Neural cell (in vitro differentiated cells): ENCODE measurements around the gene CEP85. TPM values are rescaled to one million over a fixed set of nuclear protein-coding genes. Genes with fewer than 3 reads are reported as not detected.

Experiments
- H2AFZ ChIP-seq: fragments of 200-600, 300-800 bp; sonication (generic), shearing (Covaris generic); 2 replicates; pipeline ENCODE4 v1.6.0; 2014; ENCODE audit warnings: low read depth, mild to moderate bottlenecking, antibody characterized with exemption, low read length, moderate library complexity
- H3F3A ChIP-seq: fragments of 200-600 bp; shearing (Covaris generic); 2 replicates; pipeline ENCODE4 v1.6.1; 2016; ENCODE audit warnings: mild to moderate bottlenecking, moderate library complexity, mixed read lengths, antibody characterized with exemption, low read length; ENCODE audit not compliant: insufficient read depth, poor library complexity, severe bottlenecking
- H3K27ac ChIP-seq: fragments of 200-600, 300-800 bp; sonication (generic), shearing (Covaris generic); 2 replicates; pipeline ENCODE4 v1.5.1; 2014; ENCODE audit warnings: mild to moderate bottlenecking, low read length, moderate library complexity
- H3K27me3 ChIP-seq: fragments of 300-800, 200-600 bp; sonication (generic), shearing (Covaris generic); 2 replicates; pipeline ENCODE4 v1.6.0; 2014; ENCODE audit warnings: mild to moderate bottlenecking, low read depth, low read length, moderate library complexity; ENCODE audit not compliant: insufficient read depth
- H3K36me3 ChIP-seq: fragments of 300-800, 200-600 bp; sonication (generic), shearing (Covaris generic); 2 replicates; pipeline ENCODE4 v1.5.1; 2014; ENCODE audit warnings: mild to moderate bottlenecking, antibody characterized with exemption, low read length, moderate library complexity; ENCODE audit not compliant: insufficient read depth
- H3K4me2 ChIP-seq: fragments of 300-800, 200-600 bp; sonication (generic), shearing (Covaris generic); 2 replicates; pipeline ENCODE4 v1.6.0; 2014; ENCODE audit warnings: mild to moderate bottlenecking, low read length
- H3K4me3 ChIP-seq: fragments of 300-800, 200-600 bp; sonication (generic), shearing (Covaris generic); 2 replicates; pipeline ENCODE4 v1.5.1; 2014; ENCODE audit warnings: mild to moderate bottlenecking, low read length, moderate library complexity
- H3K79me2 ChIP-seq: fragments of 200-600 bp; shearing (Covaris generic); replicated peaks from 2 replicates; pipeline ENCODE4 v1.6.0; 2014; ENCODE audit warnings: mild to moderate bottlenecking, low read length, moderate library complexity; ENCODE audit not compliant: insufficient read depth
- H3K9ac ChIP-seq: fragments of 300-800, 200-600 bp; sonication (generic), shearing (Covaris generic); 2 replicates; pipeline ENCODE4 v1.6.1; 2016; ENCODE audit warnings: mild to moderate bottlenecking, low read length, mixed read lengths
- H3K9me2 ChIP-seq: fragments of 200-600 bp; shearing (Covaris generic); 2 replicates; pipeline ENCODE4 v1.6.1; 2016; ENCODE audit warnings: mild to moderate bottlenecking, low read length, mixed read lengths; ENCODE audit not compliant: insufficient read depth
- H3K9me3 ChIP-seq: fragments of 200-600, 300-800 bp; sonication (generic), shearing (Covaris generic); 2 replicates; pipeline ENCODE4 v1.6.1; 2016; ENCODE audit warnings: mild to moderate bottlenecking, mixed run types, low read length, moderate library complexity, mixed read lengths
- H4K20me1 ChIP-seq: fragments of 200-600 bp; shearing (Covaris generic); 2 replicates; pipeline ENCODE4 v1.6.1; 2016; ENCODE audit warnings: mild to moderate bottlenecking, mixed run types; ENCODE audit not compliant: insufficient read depth
- CTCF ChIP-seq: fragments of 450-650 bp; IDR thresholded peaks from 2 replicates; pipeline ENCODE4 v1.5.1; 2014; ENCODE audit warnings: antibody characterized with exemption, mild to moderate bottlenecking, moderate library complexity; ENCODE audit not compliant: poor library complexity, severe bottlenecking
- EP300 ChIP-seq: fragments of 450-650 bp; conservative IDR thresholded peaks from 2 replicates; pipeline ENCODE4 v1.6.1; 2014; ENCODE audit warnings: antibody characterized with exemption, mild to moderate bottlenecking, moderate library complexity; ENCODE audit not compliant: poor library complexity, severe bottlenecking
- EZH2 ChIP-seq: fragments of 200-600, 300-800 bp; shearing (Covaris generic), sonication (generic); IDR thresholded peaks from 2 replicates; pipeline ENCODE4 v1.6.1; 2014; ENCODE audit warnings: antibody characterized with exemption, low read length, borderline replicate concordance, mild to moderate bottlenecking; ENCODE audit not compliant: insufficient read depth, poor library complexity, severe bottlenecking
- MXI1 ChIP-seq: fragments of 450-650 bp; conservative IDR thresholded peaks from 2 replicates; pipeline ENCODE4 v1.6.1; 2014; ENCODE audit warnings: antibody characterized with exemption, mild to moderate bottlenecking; ENCODE audit not compliant: poor library complexity, severe bottlenecking
- POLR2AphosphoS5 ChIP-seq: IDR thresholded peaks from 2 replicates; pipeline ENCODE4 v1.6.1; 2012
- RAD21 ChIP-seq: fragments of 450-650 bp; conservative IDR thresholded peaks from 2 replicates; pipeline ENCODE4 v1.6.1; 2014; ENCODE audit warnings: antibody characterized with exemption, mild to moderate bottlenecking, moderate library complexity
- REST ChIP-seq: IDR thresholded peaks from 2 replicates; pipeline ENCODE4 v1.6.1; 2012; ENCODE audit warnings: borderline replicate concordance
- SMC3 ChIP-seq: fragments of 450-650 bp; conservative IDR thresholded peaks from 2 replicates; pipeline ENCODE4 v1.6.1; 2014; ENCODE audit warnings: antibody characterized with exemption, mild to moderate bottlenecking, moderate library complexity; ENCODE audit not compliant: poor library complexity
- TAF1 ChIP-seq: IDR thresholded peaks from 2 replicates; pipeline ENCODE4 v1.6.1; 2012; ENCODE audit warnings: low read depth
- polyA plus RNA-seq: library from polyadenylated mRNA; depleted of rRNA; stranded (reverse); fragments of >200 nt; gene quantifications from 2 replicates; pipeline ENCODE4 v1.2.3, GENCODE V29; 2014

Gene CEP85
- polyA plus RNA-seq, 1 donor from 2014 or later: 20.5 TPM

- no peak overlapping the region for H3K4me2 ChIP-seq
- TF ChIP-seq RAD21 (no peak), POLR2AphosphoS5 (no peak)
- no peaks in the 10 kb centered on the region for H4K20me1 ChIP-seq
- no peaks in the 10 kb centered on the region for H3K9me2 ChIP-seq
- H3K4me3 ChIP-seq: no peak overlapping the region
- no peak overlapping the region for H3K27ac ChIP-seq
- H3F3A ChIP-seq: no peaks in the 10 kb centered on the region
- H3K36me3 ChIP-seq: no peaks in the 10 kb centered on the region
- H3K27me3 ChIP-seq: no peaks in the 10 kb centered on the region
- no peaks in the 10 kb centered on the region for H3K79me2 ChIP-seq
- H3K9me3 ChIP-seq: no peaks in the 10 kb centered on the region
- H3K9ac ChIP-seq: no peak overlapping the region
- H2AFZ ChIP-seq: no peak overlapping the region
These were observed 88.0 kb downstream of the CEP85 start for GRCh38 chr1:26322042-26322331.

- no peak overlapping the region for H3K4me3 ChIP-seq
- H3K9ac ChIP-seq: no peak overlapping the region
- no peaks in the 10 kb centered on the region for H3K9me2 ChIP-seq
- H3F3A ChIP-seq: no peaks in the 10 kb centered on the region
- H3K79me2 ChIP-seq: no peaks in the 10 kb centered on the region
- no peaks in the 10 kb centered on the region for H3K9me3 ChIP-seq
- TF ChIP-seq TAF1 (no peak), MXI1 (no peak), REST (no peak), EZH2 (no peak), CTCF (no peak), POLR2AphosphoS5 (no peak), EP300 (no peak), RAD21 (no peak), SMC3 (no peak)
- no peak overlapping the region for H3K4me2 ChIP-seq
- H2AFZ ChIP-seq: no peak overlapping the region
- no peaks in the 10 kb centered on the region for H4K20me1 ChIP-seq
- H3K27me3 ChIP-seq: no peaks in the 10 kb centered on the region
- no peak overlapping the region for H3K27ac ChIP-seq
- no peaks in the 10 kb centered on the region for H3K36me3 ChIP-seq
These were observed 89.4 kb downstream of the CEP85 start for GRCh38 chr1:26323382-26323781.

GRCh38 chr1:26324550-26324949 lies 90.5 kb downstream of the CEP85 start:
- H3K79me2 ChIP-seq: no peaks in the 10 kb centered on the region
- no peaks in the 10 kb centered on the region for H3K9me2 ChIP-seq
- no peak overlapping the region for H3K27ac ChIP-seq
- H3K4me3 ChIP-seq: no peak overlapping the region
- no peaks in the 10 kb centered on the region for H3K9me3 ChIP-seq
- H3F3A ChIP-seq: no peaks in the 10 kb centered on the region
- H2AFZ ChIP-seq: no peak overlapping the region
- no peak overlapping the region for H3K4me2 ChIP-seq
- H3K27me3 ChIP-seq: no peaks in the 10 kb centered on the region
- no peak overlapping the region for H3K9ac ChIP-seq
- TF ChIP-seq POLR2AphosphoS5 (no peak), SMC3 (no peak), TAF1 (no peak), EZH2 (no peak), EP300 (no peak), REST (no peak), CTCF (no peak), RAD21 (no peak), MXI1 (no peak)
- H3K36me3 ChIP-seq: no peaks in the 10 kb centered on the region
- H4K20me1 ChIP-seq: no peaks in the 10 kb centered on the region
